ENCODE data around the gene FASTKD3.

Gene FASTKD3

DNA sequence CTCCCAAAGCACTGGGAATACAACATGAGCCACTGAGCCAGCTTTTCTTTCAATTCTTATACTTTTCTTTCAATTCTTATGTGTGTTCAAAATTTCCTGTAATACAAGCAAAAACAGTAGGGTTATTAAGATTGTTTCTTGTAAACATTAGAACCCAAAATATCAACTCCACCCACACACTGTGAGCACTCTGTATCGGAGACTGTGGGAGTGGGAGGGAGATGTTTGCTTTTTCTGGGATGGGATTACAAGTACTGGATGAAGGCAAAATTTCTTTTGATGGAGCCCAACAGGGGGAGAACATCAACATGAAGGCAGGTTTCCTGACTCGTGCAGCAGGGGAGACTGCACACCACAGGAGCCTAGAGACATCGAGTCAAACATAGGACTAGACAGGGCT is 13.2 kb downstream of the FASTKD3 start:
- TF ChIP-seq, protein P1, sequence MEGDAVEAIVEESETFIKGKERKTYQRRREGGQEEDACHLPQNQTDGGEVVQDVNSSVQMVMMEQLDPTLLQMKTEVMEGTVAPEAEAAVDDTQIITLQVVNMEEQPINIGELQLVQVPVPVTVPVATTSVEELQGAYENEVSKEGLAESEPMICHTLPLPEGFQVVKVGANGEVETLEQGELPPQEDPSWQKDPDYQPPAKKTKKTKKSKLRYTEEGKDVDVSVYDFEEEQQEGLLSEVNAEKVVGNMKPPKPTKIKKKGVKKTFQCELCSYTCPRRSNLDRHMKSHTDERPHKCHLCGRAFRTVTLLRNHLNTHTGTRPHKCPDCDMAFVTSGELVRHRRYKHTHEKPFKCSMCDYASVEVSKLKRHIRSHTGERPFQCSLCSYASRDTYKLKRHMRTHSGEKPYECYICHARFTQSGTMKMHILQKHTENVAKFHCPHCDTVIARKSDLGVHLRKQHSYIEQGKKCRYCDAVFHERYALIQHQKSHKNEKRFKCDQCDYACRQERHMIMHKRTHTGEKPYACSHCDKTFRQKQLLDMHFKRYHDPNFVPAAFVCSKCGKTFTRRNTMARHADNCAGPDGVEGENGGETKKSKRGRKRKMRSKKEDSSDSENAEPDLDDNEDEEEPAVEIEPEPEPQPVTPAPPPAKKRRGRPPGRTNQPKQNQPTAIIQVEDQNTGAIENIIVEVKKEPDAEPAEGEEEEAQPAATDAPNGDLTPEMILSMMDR (IDR thresholded peaks at IDR 0.05) = no peak
- TF ChIP-seq ZFX (IDR thresholded peaks at IDR 0.05; ENCODE audit: borderline replicate concordance) = no peak

DNA sequence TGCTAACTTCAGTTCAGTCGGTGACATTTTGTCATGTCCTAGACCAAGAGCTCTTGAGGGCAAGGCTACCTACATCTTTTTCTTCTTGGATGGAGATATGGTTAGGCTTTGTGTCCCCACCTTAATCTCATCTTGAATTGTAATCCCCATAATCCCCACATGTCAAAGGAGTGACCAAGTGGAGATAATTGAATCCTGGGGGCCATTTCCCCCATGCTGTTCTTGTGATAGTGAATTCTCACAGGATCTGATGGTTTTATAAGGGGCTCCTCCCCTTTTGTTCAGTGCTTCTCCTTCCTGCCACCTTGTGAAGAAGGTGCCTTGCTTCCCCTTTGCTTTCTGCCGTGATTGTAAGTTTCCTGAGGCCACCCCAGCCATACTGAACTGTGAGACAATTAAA is 15.8 kb downstream of the FASTKD3 start:
- H3K27ac ChIP-seq = no peak overlapping the region
- TF ChIP-seq, protein P1 (IDR thresholded peaks at IDR 0.05) = no peak
- no peak for TF ChIP-seq ZFX (IDR thresholded peaks at IDR 0.05; ENCODE audit: borderline replicate concordance)

More for the DNA sequence above, 13.2 kb downstream of the FASTKD3 start:
- H3K27ac ChIP-seq = no peak overlapping the region

DNA sequence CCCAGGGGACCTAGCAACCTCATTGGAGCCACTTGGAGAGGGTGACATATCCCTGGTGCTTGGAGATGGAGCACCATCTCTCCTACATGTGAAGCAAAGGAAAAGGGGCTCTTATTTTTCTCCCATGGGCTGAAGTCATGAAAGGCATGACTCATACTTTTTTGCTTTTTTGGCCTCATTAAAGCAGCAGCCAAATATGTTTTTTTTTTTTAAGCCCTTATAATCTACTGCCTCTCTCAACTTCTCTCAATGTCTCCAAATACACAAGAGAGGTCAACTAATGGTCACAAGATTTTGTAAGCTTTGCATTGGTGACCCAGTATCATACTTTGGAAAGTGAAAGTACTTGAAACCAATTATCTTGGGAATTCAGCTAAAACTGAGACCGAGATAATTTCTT is 16.3 kb downstream of the FASTKD3 start:
- TF ChIP-seq, protein P1 (IDR thresholded peaks at IDR 0.05) = no peak
- no peak for TF ChIP-seq ZFX (IDR thresholded peaks at IDR 0.05; ENCODE audit: borderline replicate concordance)
- no peak overlapping the region for H3K27ac ChIP-seq

DNA sequence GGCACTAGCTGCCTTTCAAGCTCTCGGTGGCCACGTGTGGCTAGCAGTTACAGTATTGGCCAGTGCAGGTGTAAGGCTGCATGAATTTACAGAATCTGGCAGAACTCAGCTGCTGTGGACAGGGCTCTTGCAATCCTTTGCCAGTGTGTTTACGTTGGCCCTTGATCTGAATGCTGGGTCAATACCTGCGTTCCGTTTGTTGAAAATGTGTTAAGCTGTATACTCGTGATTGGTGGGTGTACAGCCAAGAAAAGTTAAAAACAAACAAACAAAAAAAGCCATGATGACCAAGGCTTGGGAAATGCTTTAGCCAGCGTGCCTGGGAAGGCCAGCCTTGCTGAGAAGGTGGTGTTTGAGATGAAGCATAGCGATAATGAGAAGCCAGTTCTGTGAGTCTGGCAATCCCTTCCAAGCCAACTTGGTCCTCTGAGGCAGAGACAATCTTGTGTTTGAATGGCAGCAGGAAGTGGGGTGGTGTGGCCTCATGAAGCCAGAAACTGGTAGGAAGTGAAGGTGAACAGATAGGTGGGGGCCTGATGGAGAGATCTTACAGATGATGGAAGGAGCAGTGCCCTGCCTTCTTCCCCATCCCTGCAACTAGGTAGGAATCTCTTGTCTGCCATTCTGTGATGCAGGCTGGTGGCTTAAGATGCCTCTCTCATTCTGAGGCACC is 17.1 kb downstream of the FASTKD3 start:
- H3K27ac ChIP-seq = peak overlapping the region; percentile 61
- TF ChIP-seq, protein P1 (IDR thresholded peaks at IDR 0.05) = no peak
- TF ChIP-seq ZFX (IDR thresholded peaks at IDR 0.05; ENCODE audit: borderline replicate concordance) = no peak

DNA sequence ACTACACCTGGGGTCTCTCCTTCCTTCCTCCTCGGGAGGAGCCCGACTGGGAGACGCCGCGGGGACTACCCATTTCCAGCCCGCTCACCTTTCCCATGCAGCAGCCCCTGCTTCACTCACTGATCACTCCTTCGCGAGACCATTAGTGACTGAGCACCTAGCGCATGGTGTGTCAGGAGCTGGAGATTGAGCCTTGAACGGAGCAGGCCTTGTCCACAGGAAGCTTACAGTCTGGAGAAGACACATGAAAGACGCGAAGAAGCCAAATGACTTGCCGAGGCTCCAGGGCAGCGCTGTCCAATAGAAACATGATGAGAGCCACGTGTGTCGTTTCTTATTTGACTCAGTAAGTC is 17.6 kb downstream of the FASTKD3 start:
- TF ChIP-seq ZFX (IDR thresholded peaks at IDR 0.05; ENCODE audit: borderline replicate concordance) = no peak
- TF ChIP-seq, protein P1 (IDR thresholded peaks at IDR 0.05) = peak; percentile 12

DNA sequence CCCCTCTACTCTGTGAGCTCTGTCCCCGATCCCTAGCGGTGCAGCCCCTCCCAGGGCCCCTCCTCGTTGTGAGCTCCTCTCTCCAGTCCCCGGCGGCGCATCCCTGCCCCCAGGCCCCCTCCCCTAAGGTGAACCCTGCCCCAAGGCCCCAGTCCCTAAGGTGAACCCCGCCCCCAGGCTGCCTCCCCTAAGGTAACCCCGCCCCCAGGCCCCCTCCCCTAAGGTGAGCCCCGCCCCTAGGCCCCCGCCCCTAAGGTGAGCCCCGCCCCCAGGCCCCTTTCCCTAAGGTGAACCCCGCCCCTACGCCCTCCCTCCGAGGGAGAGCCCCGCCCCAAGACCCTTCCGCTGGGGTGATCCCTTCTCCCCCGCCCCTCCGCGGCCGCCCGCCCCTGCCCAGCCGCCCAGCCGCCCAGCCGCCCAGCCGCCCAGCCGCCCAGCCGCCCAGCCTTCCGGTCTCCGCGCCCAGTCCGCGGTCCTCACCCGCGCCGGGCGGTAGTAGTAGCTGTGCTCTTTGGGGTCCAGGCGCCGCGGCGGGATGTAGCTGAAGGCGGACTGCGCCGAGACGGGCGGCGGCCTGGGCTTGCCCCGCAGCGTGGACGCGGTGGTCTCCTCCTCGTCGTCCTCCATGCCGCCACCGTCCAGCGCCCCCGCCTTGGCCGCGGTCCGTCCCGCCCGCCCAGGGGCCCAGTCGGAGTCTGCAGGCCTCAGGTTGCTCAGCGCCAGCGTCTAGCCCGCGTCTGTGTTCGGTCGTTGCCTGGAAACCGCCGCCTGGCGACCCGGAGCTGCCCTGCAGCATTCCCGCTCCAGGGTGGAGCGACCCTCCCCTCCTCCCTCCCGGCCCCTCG is 18.2 kb downstream of the FASTKD3 start, which contains the start of gene CFAP90:
Gene CFAP90, minus strand, starts transcription at position 739 of the 845 bp plus-strand sequence. Its CDS starts 112 bp downstream, at position 627.
- TF ChIP-seq, protein P1 (IDR thresholded peaks at IDR 0.05) = peak; percentile 45
- TF ChIP-seq ZFX (IDR thresholded peaks at IDR 0.05; ENCODE audit: borderline replicate concordance) = no peak
- peak within 1 kb of the TSS; percentile 61 for H3K27ac ChIP-seq

More for the DNA sequence above, 17.6 kb downstream of the FASTKD3 start:
- peak overlapping the region; percentile 61 for H3K27ac ChIP-seq

All from 22Rv1 (cell line).